Liver (tissue), 9 donors: ENCODE results near the gene NOS1AP. TPM values are rescaled to one million over a fixed set of nuclear protein-coding genes. Genes with fewer than 3 reads are reported as not detected.

Source experiments
- DNase-seq: peaks from one replicate; pipeline ENCODE4 v3.0.0-alpha.2; 2017; ENCODE audit warnings: low spot score
- H3K27ac ChIP-seq, 2 donors: one replicate each; pipeline ENCODE4 v1.7.0; 2013; ENCODE audit warnings: inconsistent platforms in 2 of 2, low read length in 2 of 2, control low read depth in 1 of 2, low read depth in 1 of 2, mild to moderate bottlenecking in 1 of 2
- H3K27me3 ChIP-seq, 4 donors: one replicate each; pipeline versions ENCODE4 v1.6.1 to v1.7.0; 2013; ENCODE audit warnings: low read length in 3 of 4, inconsistent platforms in 1 of 4, mild to moderate bottlenecking in 1 of 4, moderate library complexity in 1 of 4; ENCODE audit not compliant: control insufficient read depth in 4 of 4, insufficient read depth in 4 of 4
- H3K36me3 ChIP-seq, 4 donors: one replicate each; pipeline versions ENCODE4 v1.6.1 to v1.7.0; 2013; ENCODE audit warnings: low read length in 3 of 4, mild to moderate bottlenecking in 3 of 4, low read depth in 1 of 4, moderate library complexity in 1 of 4; ENCODE audit not compliant: control insufficient read depth in 4 of 4, insufficient read depth in 3 of 4
- H3K4me1 ChIP-seq, 4 donors: one replicate each; pipeline versions ENCODE4 v1.6.1 to v1.7.0; 2013; ENCODE audit warnings: low read length in 3 of 4, mild to moderate bottlenecking in 3 of 4, moderate library complexity in 1 of 4; ENCODE audit not compliant: control insufficient read depth in 4 of 4, insufficient read depth in 4 of 4
- H3K4me3 ChIP-seq, 3 donors: one replicate each; pipeline versions ENCODE4 v1.6.1 to v1.7.0; 2013; ENCODE audit warnings: low read length in 3 of 3, control low read depth in 1 of 3, low read depth in 1 of 3, mild to moderate bottlenecking in 1 of 3
- H3K9ac ChIP-seq, 2 donors: one replicate each; pipeline ENCODE4 v1.7.0; 2013; ENCODE audit warnings: low read length in 2 of 2, mild to moderate bottlenecking in 2 of 2, moderate library complexity in 2 of 2, control low read depth in 1 of 2, low read depth in 1 of 2
- H3K9me3 ChIP-seq, 4 donors: one replicate each; pipeline versions ENCODE4 v1.6.1 to v1.7.0; 2013; ENCODE audit warnings: low read length in 3 of 4; ENCODE audit not compliant: control insufficient read depth in 4 of 4
- ATF3 ChIP-seq: IDR thresholded peaks from 2 replicates; pipeline ENCODE4 v1.6.1; 2016; ENCODE audit warnings: antibody characterized with exemption
- CTCF ChIP-seq: fragments of 150-350 bp; IDR thresholded peaks from 2 replicates; pipeline ENCODE4 v1.5.1; 2017; ENCODE audit warnings: improper control_type of control experiment, low read depth, low read length; ENCODE audit not compliant: missing input control
- EGR1 ChIP-seq, 2 donors: IDR thresholded peaks; 2 replicates each; pipeline ENCODE4 v1.6.1; 2016 to 2018; ENCODE audit warnings: antibody characterized with exemption in 2 of 2, low read depth in 2 of 2
- FOXA1 ChIP-seq: IDR thresholded peaks from 2 replicates; pipeline ENCODE4 v1.6.1; 2016; ENCODE audit warnings: antibody characterized with exemption
- FOXA2 ChIP-seq: IDR thresholded peaks from 2 replicates; pipeline ENCODE4 v1.6.1; 2016; ENCODE audit warnings: antibody characterized with exemption
- GABPA ChIP-seq, 2 donors: IDR thresholded peaks in 1 of 2; conservative IDR thresholded peaks in 1 of 2; 2 replicates each; pipeline ENCODE4 v1.6.1; 2016; ENCODE audit warnings: antibody characterized with exemption in 2 of 2, mild to moderate bottlenecking in 1 of 2, moderate library complexity in 1 of 2
- HNF4A ChIP-seq, 2 donors: conservative IDR thresholded peaks; 2 replicates each; pipeline ENCODE4 v1.6.1; 2016; ENCODE audit warnings: antibody characterized with exemption in 2 of 2, mild to moderate bottlenecking in 2 of 2
- HNF4G ChIP-seq: IDR thresholded peaks from 2 replicates; pipeline ENCODE4 v1.6.1; 2016; ENCODE audit warnings: antibody characterized with exemption
- JUND ChIP-seq, 2 donors: IDR thresholded peaks; 2 replicates each; pipeline ENCODE4 v1.6.1; 2016; ENCODE audit warnings: antibody characterized with exemption in 2 of 2
- NR2F2 ChIP-seq: IDR thresholded peaks from 2 replicates; pipeline ENCODE4 v1.6.1; 2016; ENCODE audit warnings: antibody characterized with exemption
- RAD21 ChIP-seq, 2 donors: IDR thresholded peaks; 2 replicates each; pipeline ENCODE4 v1.6.1; 2016; ENCODE audit warnings: antibody characterized with exemption in 2 of 2, mild to moderate bottlenecking in 2 of 2
- REST ChIP-seq: IDR thresholded peaks from 2 replicates; pipeline ENCODE4 v1.6.1; 2016; ENCODE audit warnings: antibody characterized with exemption, mild to moderate bottlenecking
- RXRA ChIP-seq, 2 donors: IDR thresholded peaks; 2 replicates each; pipeline ENCODE4 v1.6.1; 2017 to 2018; ENCODE audit warnings: antibody characterized with exemption in 2 of 2, mild to moderate bottlenecking in 1 of 2
- SP1 ChIP-seq: IDR thresholded peaks from 2 replicates; pipeline ENCODE4 v1.6.1; 2018; ENCODE audit warnings: antibody characterized with exemption, mild to moderate bottlenecking
- TAF1 ChIP-seq: conservative IDR thresholded peaks from 2 replicates; pipeline ENCODE4 v1.6.1; 2016; ENCODE audit warnings: antibody characterized with exemption, mild to moderate bottlenecking
- YY1 ChIP-seq: IDR thresholded peaks from 2 replicates; pipeline ENCODE4 v1.6.1; 2016; ENCODE audit warnings: antibody characterized with exemption, mild to moderate bottlenecking
- ZBTB33 ChIP-seq: IDR thresholded peaks from 2 replicates; pipeline ENCODE4 v1.6.1; 2016; ENCODE audit warnings: antibody characterized with exemption
- WGBS: extraction: QIAGEN DNeasy Blood & Tissue Kit; methylation state at CpG from one replicate; pipeline ENCODE4 v1.1.7; 2013; 5-methylcytosine and 5-hydroxymethylcytosine counted together
- polyA plus RNA-seq, 2 donors: library from polyadenylated mRNA; stranded (reverse) in 1 of 2; unstranded in 1 of 2; fragments of 200-250 nt in 1 of 2; fragments of >200 nt in 1 of 2; fragmentation: Nextera tagmentation in 1 of 2; extraction: Ambion mirVana in 1 of 2; gene quantifications; one replicate each; pipeline versions ENCODE4 v1.2.1 to v1.2.3, GENCODE V29; 2013 to 2015
- total RNA-seq, 2 donors: library from RNA; depleted of rRNA; stranded (reverse); fragments of >200 nt; gene quantifications; one replicate each; pipeline ENCODE4 v1.2.3, GENCODE V29; 2014
- TF ChIP-seq, protein P1 (sequence below): IDR thresholded peaks from 2 replicates; pipeline ENCODE4 v1.6.1; 2016; ENCODE audit warnings: antibody characterized with exemption
- donor health status: healthy.
- donor health status: healthy.
- donor health status: healthy.
- donor health status: healthy.
- donor health status: healthy.

The NOS1AP gene
- total and polyA plus RNA-seq, 4 donors: 1.4 to 13.0 (median 4.5) TPM

DNA sequence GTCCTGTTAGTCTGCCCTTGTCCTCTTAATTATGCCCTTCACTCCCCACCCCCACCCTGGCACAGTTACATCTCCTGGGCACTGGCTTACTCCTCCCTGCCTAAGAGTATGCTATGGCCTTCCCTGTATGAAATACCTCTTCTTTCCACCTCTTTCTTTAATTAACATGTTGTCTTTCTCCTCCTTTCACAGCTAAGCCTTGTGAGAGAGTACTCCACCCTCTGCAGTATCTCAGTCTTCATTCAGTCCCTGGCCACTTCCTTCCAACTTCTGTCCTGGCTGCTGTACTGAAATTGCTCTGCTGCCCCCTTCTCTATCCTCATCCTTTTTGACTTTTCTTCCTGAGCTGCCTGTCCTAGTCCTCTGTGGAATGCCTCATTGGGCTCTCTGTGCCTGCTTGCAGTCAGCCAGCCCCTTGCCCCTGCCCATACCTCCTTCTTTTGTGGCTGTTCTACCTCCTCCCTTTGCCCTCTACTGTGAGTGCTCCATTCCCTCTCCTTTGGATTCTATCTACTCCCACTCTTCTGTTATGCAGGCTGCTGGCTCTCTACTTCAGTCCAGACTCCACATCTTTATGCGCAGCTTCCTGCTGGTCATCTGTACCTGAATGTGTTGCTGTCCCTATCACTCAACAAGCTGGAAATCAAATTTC is 8.3 kb downstream of the NOS1AP start:
- H3K36me3 ChIP-seq: no peaks in the 10 kb centered on the region
- no peak for DNase-seq
- no peak overlapping the region for H3K27ac ChIP-seq
- H3K4me1 ChIP-seq: peaks cover 0 to 9% (median 6%) of the 10 kb centered on the region in 4 donors
- H3K4me3 ChIP-seq: no peak overlapping the region
- WGBS: 98% methylated on average over 1 of the region's 1 CpG
- H3K27me3 ChIP-seq: no peaks in the 10 kb centered on the region
- TF ChIP-seq SP1: no peak
- TF ChIP-seq, protein P1, sequence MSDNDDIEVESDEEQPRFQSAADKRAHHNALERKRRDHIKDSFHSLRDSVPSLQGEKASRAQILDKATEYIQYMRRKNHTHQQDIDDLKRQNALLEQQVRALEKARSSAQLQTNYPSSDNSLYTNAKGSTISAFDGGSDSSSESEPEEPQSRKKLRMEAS: no peak
- no peak for TF ChIP-seq GABPA (IDR thresholded peaks at IDR 0.05 in 1 of 2, conservative IDR thresholded peaks at IDR 0.05 in 1 of 2)
- TF ChIP-seq HNF4A (conservative IDR thresholded peaks at IDR 0.05): no peak
- TF ChIP-seq EGR1 (IDR thresholded peaks at IDR 0.05; ENCODE audit: low read depth in 2 of 2): no peak
- no peak for TF ChIP-seq RAD21 (IDR thresholded peaks at IDR 0.05)
- TF ChIP-seq JUND (IDR thresholded peaks at IDR 0.05): no peak
- TF ChIP-seq FOXA2: no peak
- no peak for TF ChIP-seq TAF1
- no peak for TF ChIP-seq REST
- no peak for TF ChIP-seq ATF3
- TF ChIP-seq HNF4G: no peak
- no peak for TF ChIP-seq YY1
- no peak for TF ChIP-seq NR2F2
- TF ChIP-seq FOXA1: no peak
- no peak for TF ChIP-seq RXRA (IDR thresholded peaks at IDR 0.05)
- no peak for TF ChIP-seq ZBTB33
- no peak for TF ChIP-seq CTCF
- H3K9ac ChIP-seq: no peak overlapping the region
- H3K9me3 ChIP-seq: no peaks in the 10 kb centered on the region
